GM12878 (cell line): ENCODE data around the gene RUVBL2. TPM values are rescaled to one million over a fixed set of nuclear protein-coding genes. Genes with fewer than 3 reads are reported as not detected.

Experiments
- ATAC-seq: fragments of 200-7000 bp; cut with Tn5 transposase; 3 replicates; pipeline ENCODE4 v1.9.1; 2020; ENCODE audit warnings: mild to moderate bottlenecking, moderate library complexity
- BruUV-seq: library from RNA; stranded (reverse); fragments of 400-500 nt; replicated peaks from 2 replicates; lab custom pipeline; 2021; lab: Mats Ljungman, UMichigan
- CTCF ChIA-PET: fragments of 300-600 bp; sonication (Branson Sonifier 250); formaldehyde crosslinking; extraction: SDS; loops from one replicate; lab custom pipeline; 2021; ENCODE audit warnings: inconsistent platforms; lab: Yijun Ruan, JAX
- POLR2A ChIA-PET: fragments of 350-600 bp; formaldehyde crosslinking; extraction: SDS; loops from one replicate; lab custom pipeline; 2021; ENCODE audit warnings: inconsistent platforms; lab: Charles Lee
- RAD21 ChIA-PET: fragments of 300-600 bp; sonication (Branson Sonifier 250); formaldehyde crosslinking; loops from one replicate; lab custom pipeline; 2023; ENCODE audit warnings: antibody characterized with exemption; ENCODE audit not compliant: unreplicated experiment; lab: Charles Lee
- SMC1A ChIA-PET: fragments of 300-600 bp; sonication (Branson Sonifier 250); formaldehyde crosslinking; loops from one replicate; lab custom pipeline; 2023; ENCODE audit not compliant: unreplicated experiment, uncharacterized antibody; lab: Charles Lee
- DNase-seq: peaks from one replicate; pipeline ENCODE4 v3.0.0-alpha.2; 2011; ENCODE audit warnings: low read depth, low spot score
- FAIRE-seq: peaks from 3 replicates; lab custom pipeline; 2011; peaks lifted over from hg19 to GRCh38; lab: Jason Lieb, UNC
- H2AFZ ChIP-seq: 2 replicates; pipeline ENCODE4 v1.6.0; 2011; ENCODE audit warnings: low read depth, low read length, control low read depth; ENCODE audit not compliant: control insufficient read depth
- H3K27ac ChIP-seq: 2 replicates; pipeline ENCODE4 v1.5.1; 2011; ENCODE audit warnings: control low read depth; ENCODE audit not compliant: control insufficient read depth, insufficient read depth
- H3K27me3 ChIP-seq, 2 experiments: replicated peaks in 1 of 2; 2 replicates each; pipeline versions ENCODE4 v1.6.0 to v1.6.1; 2011; ENCODE audit warnings: low read length in 1 of 2; ENCODE audit not compliant: control insufficient read depth in 2 of 2, insufficient read depth in 2 of 2
- H3K36me3 ChIP-seq, 2 experiments: 2 replicates each; pipeline ENCODE4 v1.5.1; 2011; ENCODE audit warnings: low read length in 1 of 2; ENCODE audit not compliant: control insufficient read depth in 2 of 2, insufficient read depth in 2 of 2
- H3K4me1 ChIP-seq: 2 replicates; pipeline ENCODE4 v1.6.1; 2011; ENCODE audit warnings: mild to moderate bottlenecking, low read length, moderate library complexity, mixed read lengths; ENCODE audit not compliant: control insufficient read depth, insufficient read depth
- H3K4me2 ChIP-seq: 2 replicates; pipeline ENCODE4 v1.6.0; 2011; ENCODE audit warnings: control low read depth; ENCODE audit not compliant: control insufficient read depth, insufficient read depth
- H3K4me3 ChIP-seq: fragments of 200-600 bp; sonication (generic); 2 replicates; pipeline ENCODE4 v1.5.1; 2016
- H3K79me2 ChIP-seq: 2 replicates; pipeline ENCODE4 v1.6.0; 2011; ENCODE audit warnings: low read length; ENCODE audit not compliant: control insufficient read depth, insufficient read depth
- H3K9ac ChIP-seq: 2 replicates; pipeline ENCODE4 v1.8.0; 2011; ENCODE audit warnings: low read length, control low read depth, mixed read lengths; ENCODE audit not compliant: control insufficient read depth, insufficient read depth
- H3K9me3 ChIP-seq: replicated peaks from 3 replicates; pipeline ENCODE4 v1.5.1; 2011; ENCODE audit warnings: mild to moderate bottlenecking, low read length; ENCODE audit not compliant: control insufficient read depth, insufficient read depth
- H4K20me1 ChIP-seq: 2 replicates; pipeline ENCODE4 v1.6.0; 2011; ENCODE audit not compliant: control insufficient read depth, insufficient read depth
- BACH1 ChIP-seq: fragments of 450-650 bp; IDR thresholded peaks from 2 replicates; pipeline ENCODE4 v1.6.1; 2017; ENCODE audit warnings: mild to moderate bottlenecking, borderline replicate concordance
- BRCA1 ChIP-seq: IDR thresholded peaks from 2 replicates; pipeline ENCODE4 v1.6.1; 2011; ENCODE audit warnings: low read depth, low read length, improper control_type of control experiment
- CBX3 ChIP-seq: fragments of 200-600 bp; sonication (generic); IDR thresholded peaks from 2 replicates; pipeline ENCODE4 v1.6.1; 2016; ENCODE audit warnings: low read depth, borderline replicate concordance
- CTCF ChIP-seq, 3 experiments: IDR thresholded peaks in 2 of 3; conservative IDR thresholded peaks in 1 of 3; 2 replicates each; pipeline ENCODE4 v1.5.1; 2011; ENCODE audit warnings: low read depth in 3 of 3, low read length in 3 of 3, mild to moderate bottlenecking in 3 of 3, control low read depth in 2 of 3, moderate library complexity in 2 of 3, inconsistent platforms in 1 of 3, mixed read lengths in 1 of 3; ENCODE audit not compliant: control insufficient read depth in 2 of 3, insufficient read depth in 1 of 3; ENCODE audit errors: extremely low read depth in 1 of 3
- EZH2 ChIP-seq: IDR thresholded peaks from 2 replicates; pipeline ENCODE4 v1.6.1; 2012; ENCODE audit warnings: low read depth, mild to moderate bottlenecking, control low read depth, inconsistent platforms, low read length, borderline replicate concordance; ENCODE audit not compliant: control insufficient read depth
- PBX3 ChIP-seq: IDR thresholded peaks from 2 replicates; pipeline ENCODE4 v1.6.1; 2011; ENCODE audit warnings: mild to moderate bottlenecking, low read depth, low read length, moderate library complexity; ENCODE audit not compliant: insufficient replicate concordance
- RAD21 ChIP-seq: IDR thresholded peaks from 2 replicates; pipeline ENCODE4 v1.6.1; 2011; ENCODE audit warnings: mild to moderate bottlenecking, low read depth, low read length, moderate library complexity; ENCODE audit not compliant: insufficient read depth
- SIN3A ChIP-seq: IDR thresholded peaks from 2 replicates; pipeline ENCODE4 v1.6.1; 2012; ENCODE audit warnings: low read depth, low read length, improper control_type of control experiment
- SMC3 ChIP-seq: IDR thresholded peaks from 2 replicates; pipeline ENCODE4 v1.6.1; 2011; ENCODE audit warnings: low read length, improper control_type of control experiment, borderline replicate concordance
- WRNIP1 ChIP-seq: IDR thresholded peaks from 2 replicates; pipeline ENCODE4 v1.6.1; 2011; ENCODE audit warnings: low read depth, low read length, improper control_type of control experiment, borderline replicate concordance
- ZNF217 ChIP-seq: fragments of 450-650 bp; IDR thresholded peaks from 2 replicates; pipeline ENCODE4 v1.6.1; 2017; ENCODE audit warnings: antibody characterized with exemption, mild to moderate bottlenecking
- ZNF24 ChIP-seq: fragments of 450-650 bp; IDR thresholded peaks from 2 replicates; pipeline ENCODE4 v1.6.1; 2017; ENCODE audit warnings: antibody characterized with exemption, mild to moderate bottlenecking
- WGBS: methylation state at CpG from one replicate; pipeline ENCODE4 v1.1.6; 2016; ENCODE audit warnings: low lambda C conversion rate; ENCODE audit not compliant: insufficient replicate concordance, insufficient coverage; ENCODE audit errors: missing lambda C conversion rate; 5-methylcytosine and 5-hydroxymethylcytosine counted together
- in situ Hi-C: fragments of 300-500 bp; cut with MboI; formaldehyde crosslinking; loops from 9 replicates; pipeline ENCODE4 v1.14.3; 2018; ENCODE audit warnings: mixed read lengths
- intact Hi-C: fragments of 100-400 bp; cut with micrococcal nuclease; formaldehyde crosslinking; loops from one replicate; pipeline ENCODE4 v1.14.2; 2022; ENCODE audit not compliant: unreplicated experiment
- polyA plus RNA-seq, 11 experiments: library from polyadenylated mRNA; depleted of rRNA in 4 of 11; unstranded in 6 of 11; stranded (reverse) in 5 of 11; fragments of >200 nt; fragmentation: Nextera tagmentation in 4 of 11; fragmentation: Illumina TruSeq in 1 of 11; extraction: Ambion mirVana in 4 of 11; extraction: Trizol in 1 of 11; gene quantifications; 1 replicate in 1 of 11; 2 replicates in 10 of 11; pipeline versions ENCODE4 v1.2.1 to v1.2.3, GENCODE V29; 2011 to 2016; ENCODE audit warnings: inconsistent platforms in 2 of 11, missing spikeins in 2 of 11, low read depth in 1 of 11
- total RNA-seq, 4 experiments: library from RNA; depleted of rRNA in 3 of 4; stranded (reverse); fragments of >200 nt in 3 of 4; fragmentation: Illumina TruSeq in 1 of 4; extraction: Trizol in 1 of 4; gene quantifications; 2 replicates each; pipeline versions ENCODE4 v1.2.1 to v1.2.3, GENCODE V29; 2013 to 2021

Gene RUVBL2
- total and polyA plus RNA-seq, 10 of the 15 experiments (the other 5 are each of a cell fraction or from before 2014, with no cell fraction given): 33.8 to 224 (median 125) TPM

GRCh38 chr19:48999481-49000325, 6.0 kb downstream of the RUVBL2 start:
- H3K9me3 ChIP-seq: no peaks in the 10 kb centered on the region
- no peaks in the 10 kb centered on the region for H3K4me1 ChIP-seq
- no peaks in the 10 kb centered on the region for H3K27me3 ChIP-seq
- H4K20me1 ChIP-seq: no peaks in the 10 kb centered on the region
- TF ChIP-seq ZNF24 (peak; percentile 77), CTCF (IDR thresholded peaks at IDR 0.05 in 2 of 3, conservative IDR thresholded peaks at IDR 0.05 in 1 of 3; ENCODE audit: control insufficient read depth in 2 of 3, extremely low read depth in 1 of 3, insufficient read depth in 1 of 3, low read depth in 3 of 3, low read length in 3 of 3) (peak; percentile 43 to 81 (median 65)), ZNF217 (no peak), BACH1 (no peak), BRCA1 (no peak), EZH2 (no peak), SMC3 (peak; percentile 49; the same call in 1 of the 2 replicates), SIN3A (no peak), PBX3 (no peak), WRNIP1 (no peak), CBX3 (no peak), RAD21 (peak; percentile 38)
- H3K9ac ChIP-seq: no peak overlapping the region
- POLR2A ChIA-PET: no interaction called here
- H2AFZ ChIP-seq: no peak overlapping the region
- FAIRE-seq (peak; percentile 13), ATAC-seq (peak; percentile 84), DNase-seq (no peak)
- no peak overlapping the region for H3K4me2 ChIP-seq
- RAD21 ChIA-PET: interaction anchor here (0.6 to 0.9 kb wide), 2 partner anchors 209 to 224 kb away, joined by 3 read pairs; no protein-coding TSS in a partner anchor
- WGBS: 43% methylated on average over 16 of the region's 16 CpGs
- peaks cover 4% of the 10 kb centered on the region in 2 experiments for H3K36me3 ChIP-seq
- intact Hi-C loops (no loop called here), in situ Hi-C loops (no loop called here)
- SMC1A ChIA-PET: interaction anchor here (0.9 to 1.4 kb wide), 2 partner anchors 199 to 209 kb away, joined by 4 to 6 read pairs; no protein-coding TSS in a partner anchor
- H3K4me3 ChIP-seq: no peak overlapping the region
- no TSS peak for BruUV-seq
- H3K27ac ChIP-seq: no peak overlapping the region
- CTCF ChIA-PET: interaction anchor here (0.9 to 3.1 kb wide), 7 partner anchors 8 to 354 kb away, joined by 3 to 16 read pairs (median 4); partner anchors contain the start of gene CA11
- peaks cover 16% of the 10 kb centered on the region for H3K79me2 ChIP-seq
